ENCODE results near the gene CAMK2B. TPM values are rescaled to one million over a fixed set of nuclear protein-coding genes. Genes with fewer than 3 reads are reported as not detected.

Gene CAMK2B
- total RNA-seq, 1 experiment from 2014 or later: 0.34 TPM

DNA sequence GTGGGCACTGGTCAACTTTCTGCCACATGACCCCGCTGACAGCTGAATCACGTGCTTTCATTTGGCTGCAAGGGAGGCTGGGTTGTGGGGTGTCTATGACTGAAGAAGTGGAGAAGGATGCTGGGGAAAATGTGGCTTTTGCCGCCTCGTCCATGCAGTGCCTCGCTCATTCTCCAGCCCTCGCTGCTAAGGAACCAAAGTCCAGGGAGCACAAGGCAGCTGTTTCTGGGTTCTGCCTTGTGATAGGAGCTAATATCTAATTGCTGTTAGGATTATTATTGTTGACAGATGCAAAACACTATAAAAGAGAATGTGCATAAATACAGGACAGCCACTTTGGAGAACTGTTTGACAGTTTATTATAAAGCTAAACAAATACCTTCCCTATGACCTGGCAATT, 4.9 kb upstream of the CAMK2B start:
- no peaks in the 10 kb centered on the region for H3K4me1 ChIP-seq (ENCODE audit: control insufficient read depth in 1 of 2, insufficient read depth in 2 of 2, low read length in 2 of 2)
- H3K36me3 ChIP-seq (ENCODE audit: control insufficient read depth in 1 of 2, insufficient read depth in 2 of 2, low read length in 2 of 2): no peaks in the 10 kb centered on the region
- no peaks in the 10 kb centered on the region for H4K20me1 ChIP-seq (ENCODE audit: insufficient read depth)
- H3K9me2 ChIP-seq (ENCODE audit: insufficient read depth): no peaks in the 10 kb centered on the region
- no peak overlapping the region for H3K4me2 ChIP-seq (ENCODE audit: low read length)
- H2AFZ ChIP-seq (ENCODE audit: low read depth, low read length, poor library complexity, severe bottlenecking): no peak overlapping the region
- intact Hi-C loops (cut with micrococcal nuclease): no loop called here
- no peaks in the 10 kb centered on the region for H3K9me3 ChIP-seq (ENCODE audit: control insufficient read depth in 1 of 2, insufficient read depth in 1 of 2, low read depth in 1 of 2, low read length in 2 of 2)
- no peaks in the 10 kb centered on the region for H3K79me2 ChIP-seq (ENCODE audit: insufficient read depth, low read length)
- TF ChIP-seq TCF7L2 (IDR thresholded peaks at IDR 0.05; ENCODE audit: borderline replicate concordance, extremely low read depth, insufficient read depth, insufficient read length) (no peak), SRF (IDR thresholded peaks at IDR 0.05; ENCODE audit: low read depth) (no peak), POLR2AphosphoS5 (IDR thresholded peaks at IDR 0.05; ENCODE audit: low read depth, low read length) (no peak), CEBPB (IDR thresholded peaks at IDR 0.05; ENCODE audit: low read depth) (no peak), EZH2 (IDR thresholded peaks at IDR 0.05) (no peak)
- TF ChIP-seq, protein P1, sequence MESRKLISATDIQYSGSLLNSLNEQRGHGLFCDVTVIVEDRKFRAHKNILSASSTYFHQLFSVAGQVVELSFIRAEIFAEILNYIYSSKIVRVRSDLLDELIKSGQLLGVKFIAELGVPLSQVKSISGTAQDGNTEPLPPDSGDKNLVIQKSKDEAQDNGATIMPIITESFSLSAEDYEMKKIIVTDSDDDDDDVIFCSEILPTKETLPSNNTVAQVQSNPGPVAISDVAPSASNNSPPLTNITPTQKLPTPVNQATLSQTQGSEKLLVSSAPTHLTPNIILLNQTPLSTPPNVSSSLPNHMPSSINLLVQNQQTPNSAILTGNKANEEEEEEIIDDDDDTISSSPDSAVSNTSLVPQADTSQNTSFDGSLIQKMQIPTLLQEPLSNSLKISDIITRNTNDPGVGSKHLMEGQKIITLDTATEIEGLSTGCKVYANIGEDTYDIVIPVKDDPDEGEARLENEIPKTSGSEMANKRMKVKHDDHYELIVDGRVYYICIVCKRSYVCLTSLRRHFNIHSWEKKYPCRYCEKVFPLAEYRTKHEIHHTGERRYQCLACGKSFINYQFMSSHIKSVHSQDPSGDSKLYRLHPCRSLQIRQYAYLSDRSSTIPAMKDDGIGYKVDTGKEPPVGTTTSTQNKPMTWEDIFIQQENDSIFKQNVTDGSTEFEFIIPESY (IDR thresholded peaks at IDR 0.05; ENCODE audit: extremely low read depth, insufficient replicate concordance, low read length): no peak
- TF ChIP-seq, protein P2, sequence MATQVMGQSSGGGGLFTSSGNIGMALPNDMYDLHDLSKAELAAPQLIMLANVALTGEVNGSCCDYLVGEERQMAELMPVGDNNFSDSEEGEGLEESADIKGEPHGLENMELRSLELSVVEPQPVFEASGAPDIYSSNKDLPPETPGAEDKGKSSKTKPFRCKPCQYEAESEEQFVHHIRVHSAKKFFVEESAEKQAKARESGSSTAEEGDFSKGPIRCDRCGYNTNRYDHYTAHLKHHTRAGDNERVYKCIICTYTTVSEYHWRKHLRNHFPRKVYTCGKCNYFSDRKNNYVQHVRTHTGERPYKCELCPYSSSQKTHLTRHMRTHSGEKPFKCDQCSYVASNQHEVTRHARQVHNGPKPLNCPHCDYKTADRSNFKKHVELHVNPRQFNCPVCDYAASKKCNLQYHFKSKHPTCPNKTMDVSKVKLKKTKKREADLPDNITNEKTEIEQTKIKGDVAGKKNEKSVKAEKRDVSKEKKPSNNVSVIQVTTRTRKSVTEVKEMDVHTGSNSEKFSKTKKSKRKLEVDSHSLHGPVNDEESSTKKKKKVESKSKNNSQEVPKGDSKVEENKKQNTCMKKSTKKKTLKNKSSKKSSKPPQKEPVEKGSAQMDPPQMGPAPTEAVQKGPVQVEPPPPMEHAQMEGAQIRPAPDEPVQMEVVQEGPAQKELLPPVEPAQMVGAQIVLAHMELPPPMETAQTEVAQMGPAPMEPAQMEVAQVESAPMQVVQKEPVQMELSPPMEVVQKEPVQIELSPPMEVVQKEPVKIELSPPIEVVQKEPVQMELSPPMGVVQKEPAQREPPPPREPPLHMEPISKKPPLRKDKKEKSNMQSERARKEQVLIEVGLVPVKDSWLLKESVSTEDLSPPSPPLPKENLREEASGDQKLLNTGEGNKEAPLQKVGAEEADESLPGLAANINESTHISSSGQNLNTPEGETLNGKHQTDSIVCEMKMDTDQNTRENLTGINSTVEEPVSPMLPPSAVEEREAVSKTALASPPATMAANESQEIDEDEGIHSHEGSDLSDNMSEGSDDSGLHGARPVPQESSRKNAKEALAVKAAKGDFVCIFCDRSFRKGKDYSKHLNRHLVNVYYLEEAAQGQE (IDR thresholded peaks at IDR 0.05; ENCODE audit: low read depth): no peak
- no peaks in the 10 kb centered on the region for H3K27me3 ChIP-seq (ENCODE audit: insufficient read depth, low read length)
- H3K9ac ChIP-seq (ENCODE audit: low read length): no peak overlapping the region
- POLR2A ChIA-PET: no interaction called here
- RAD21 ChIA-PET (ENCODE audit: low non-redundant PET in 1 of 2, low total read pairs in 2 of 2, uncharacterized antibody in 2 of 2, unreplicated experiment in 2 of 2): no interaction called here
- DNase-seq (ENCODE audit: low read depth, low spot score) (no peak), ATAC-seq (no peak)
- BruUV-seq (replicated peaks): no TSS peak
- no peak overlapping the region for H3K27ac ChIP-seq (ENCODE audit: low read depth, low read length)
- H3K4me3 ChIP-seq (replicated peaks in 1 of 2; ENCODE audit: low read depth in 1 of 2, low read length in 2 of 2): no peak overlapping the region
- CTCF ChIA-PET: no interaction called here
